ENCODE measurements around the gene RPS4Y1. TPM values are rescaled to one million over a fixed set of nuclear protein-coding genes. Genes with fewer than 3 reads are reported as not detected.

The RPS4Y1 gene
- total RNA-seq, 1 experiment from 2014 or later, result not detected

DNA sequence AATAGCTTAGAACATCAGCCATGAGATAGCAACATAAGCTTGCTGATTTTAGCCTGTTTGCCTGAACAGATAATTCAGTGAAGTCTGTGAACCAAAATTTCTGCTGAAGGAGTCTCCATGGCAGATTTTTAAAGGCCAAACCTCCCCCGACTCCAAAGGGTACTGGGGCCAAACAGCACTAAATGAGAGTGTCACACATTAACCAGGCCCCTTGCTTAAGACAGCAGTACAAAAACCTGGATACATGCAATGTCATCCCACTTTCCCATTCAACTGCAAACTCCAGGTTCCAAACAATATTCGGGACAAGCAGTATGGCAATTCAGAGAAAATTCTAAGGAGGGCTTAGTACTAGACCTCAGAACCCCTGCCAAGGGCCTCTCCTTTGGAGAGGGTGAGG, 4.3 kb upstream of the RPS4Y1 start:
- no peak overlapping the region for H3K4me2 ChIP-seq
- ChIA-PET POLR2A (ENCODE audit: unreplicated experiment) (no interaction called here), CTCF (no interaction called here)
- H3K36me3 ChIP-seq (ENCODE audit: low read depth), result no peaks in the 10 kb centered on the region
- BruUV-seq (replicated peaks), result no TSS peak
- no peak overlapping the region for H2AFZ ChIP-seq
- H3K27me3 ChIP-seq (ENCODE audit: insufficient read depth, low read depth), result no peaks in the 10 kb centered on the region
- no peak for TF ChIP-seq EZH2 (IDR thresholded peaks at IDR 0.05; ENCODE audit: low read depth)
- TF ChIP-seq, protein P1, sequence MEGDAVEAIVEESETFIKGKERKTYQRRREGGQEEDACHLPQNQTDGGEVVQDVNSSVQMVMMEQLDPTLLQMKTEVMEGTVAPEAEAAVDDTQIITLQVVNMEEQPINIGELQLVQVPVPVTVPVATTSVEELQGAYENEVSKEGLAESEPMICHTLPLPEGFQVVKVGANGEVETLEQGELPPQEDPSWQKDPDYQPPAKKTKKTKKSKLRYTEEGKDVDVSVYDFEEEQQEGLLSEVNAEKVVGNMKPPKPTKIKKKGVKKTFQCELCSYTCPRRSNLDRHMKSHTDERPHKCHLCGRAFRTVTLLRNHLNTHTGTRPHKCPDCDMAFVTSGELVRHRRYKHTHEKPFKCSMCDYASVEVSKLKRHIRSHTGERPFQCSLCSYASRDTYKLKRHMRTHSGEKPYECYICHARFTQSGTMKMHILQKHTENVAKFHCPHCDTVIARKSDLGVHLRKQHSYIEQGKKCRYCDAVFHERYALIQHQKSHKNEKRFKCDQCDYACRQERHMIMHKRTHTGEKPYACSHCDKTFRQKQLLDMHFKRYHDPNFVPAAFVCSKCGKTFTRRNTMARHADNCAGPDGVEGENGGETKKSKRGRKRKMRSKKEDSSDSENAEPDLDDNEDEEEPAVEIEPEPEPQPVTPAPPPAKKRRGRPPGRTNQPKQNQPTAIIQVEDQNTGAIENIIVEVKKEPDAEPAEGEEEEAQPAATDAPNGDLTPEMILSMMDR (conservative IDR thresholded peaks at IDR 0.05), result no peak
- H3F3A ChIP-seq (ENCODE audit: insufficient read depth, low read depth), result no peaks in the 10 kb centered on the region
- H3K4me3 ChIP-seq, result no peak overlapping the region
- no peak overlapping the region for H3K27ac ChIP-seq
- no peaks in the 10 kb centered on the region for H3K79me2 ChIP-seq (ENCODE audit: low read depth)
- DNase-seq, result no peak
- no peaks in the 10 kb centered on the region for H3K4me1 ChIP-seq (replicated peaks; ENCODE audit: insufficient read depth)
- H3K9me3 ChIP-seq (ENCODE audit: insufficient read depth, low read depth), result no peaks in the 10 kb centered on the region
- no peaks in the 10 kb centered on the region for H4K20me1 ChIP-seq (ENCODE audit: insufficient read depth)
- H3K9me2 ChIP-seq (ENCODE audit: insufficient read depth), result no peaks in the 10 kb centered on the region
- intact Hi-C loops (cut with micrococcal nuclease; ENCODE audit: unreplicated experiment), result no loop called here

DNA sequence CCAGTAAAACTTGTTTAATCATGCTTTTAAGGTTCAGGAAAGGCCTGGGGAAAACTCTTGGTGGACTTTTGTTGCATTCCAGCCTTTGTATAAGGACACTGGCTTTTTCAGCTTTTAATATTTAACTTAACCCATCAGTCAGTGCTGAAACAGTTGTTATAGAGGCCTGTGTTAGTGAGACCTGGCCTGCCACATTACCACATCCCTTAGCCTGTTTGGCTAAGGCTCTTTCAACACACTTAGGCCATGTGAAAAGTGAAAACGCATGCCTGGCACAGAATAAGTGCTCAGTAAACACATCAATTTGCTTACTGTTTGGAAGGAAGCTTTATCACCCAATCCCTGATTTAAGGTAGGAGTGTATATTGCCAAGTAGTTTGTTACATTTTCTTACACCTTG, 3.5 kb upstream of the RPS4Y1 start:
- Histone ChIP-seq H3K9me2 (ENCODE audit: insufficient read depth) (no peaks in the 10 kb centered on the region), H3K4me2 (no peak overlapping the region), H3K4me3 (no peak overlapping the region), H3K79me2 (ENCODE audit: low read depth) (no peaks in the 10 kb centered on the region), H2AFZ (no peak overlapping the region), H3K9me3 (ENCODE audit: insufficient read depth, low read depth) (no peaks in the 10 kb centered on the region), H3K27me3 (ENCODE audit: insufficient read depth, low read depth) (no peaks in the 10 kb centered on the region), H3K4me1 (replicated peaks; ENCODE audit: insufficient read depth) (no peaks in the 10 kb centered on the region), H3F3A (ENCODE audit: insufficient read depth, low read depth) (no peaks in the 10 kb centered on the region), H4K20me1 (ENCODE audit: insufficient read depth) (no peaks in the 10 kb centered on the region), H3K36me3 (ENCODE audit: low read depth) (no peaks in the 10 kb centered on the region), H3K27ac (no peak overlapping the region)
- intact Hi-C loops (cut with micrococcal nuclease; ENCODE audit: unreplicated experiment), result no loop called here
- no TSS peak for BruUV-seq (replicated peaks)
- CTCF ChIA-PET, result no interaction called here
- POLR2A ChIA-PET (ENCODE audit: unreplicated experiment), result no interaction called here
- no peak for DNase-seq
- TF ChIP-seq EZH2 (IDR thresholded peaks at IDR 0.05; ENCODE audit: low read depth), result no peak
- TF ChIP-seq, protein P1 (conservative IDR thresholded peaks at IDR 0.05), result no peak

DNA sequence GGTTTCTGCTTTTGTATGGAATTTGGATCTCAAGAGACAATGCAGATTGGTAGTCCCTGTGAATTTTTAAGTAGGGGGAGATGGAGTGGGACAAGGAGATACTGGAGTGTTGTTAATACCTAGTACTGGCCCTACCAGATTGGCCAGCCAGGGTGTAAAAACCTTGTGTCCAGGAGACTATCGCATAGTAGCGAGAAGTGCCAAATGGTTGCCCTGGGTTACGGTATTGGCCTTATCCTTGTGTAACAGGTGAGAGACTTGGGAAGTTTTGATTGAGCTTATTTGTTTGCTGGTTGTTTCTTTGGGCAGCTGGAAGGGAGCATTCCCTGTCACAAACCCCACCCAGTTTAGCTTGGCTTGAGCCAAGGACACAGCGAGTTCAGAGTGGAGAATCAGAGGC, 5.4 kb downstream of the RPS4Y1 start:
- H3K79me2 ChIP-seq (ENCODE audit: low read depth), result no peaks in the 10 kb centered on the region
- H3K36me3 ChIP-seq (ENCODE audit: low read depth), result no peaks in the 10 kb centered on the region
- BruUV-seq (replicated peaks), result no TSS peak
- no peaks in the 10 kb centered on the region for H4K20me1 ChIP-seq (ENCODE audit: insufficient read depth)
- DNase-seq, result no peak
- no peak overlapping the region for H3K4me2 ChIP-seq
- intact Hi-C loops (cut with micrococcal nuclease; ENCODE audit: unreplicated experiment), result no loop called here
- H3K27ac ChIP-seq, result no peak overlapping the region
- H3F3A ChIP-seq (ENCODE audit: insufficient read depth, low read depth), result no peaks in the 10 kb centered on the region
- TF ChIP-seq, protein P1 (conservative IDR thresholded peaks at IDR 0.05), result no peak
- TF ChIP-seq EZH2 (IDR thresholded peaks at IDR 0.05; ENCODE audit: low read depth), result no peak
- H2AFZ ChIP-seq, result no peak overlapping the region
- H3K9me3 ChIP-seq (ENCODE audit: insufficient read depth, low read depth), result no peaks in the 10 kb centered on the region
- ChIA-PET POLR2A (ENCODE audit: unreplicated experiment) (no interaction called here), CTCF (no interaction called here)
- H3K27me3 ChIP-seq (ENCODE audit: insufficient read depth, low read depth), result no peaks in the 10 kb centered on the region
- H3K4me1 ChIP-seq (replicated peaks; ENCODE audit: insufficient read depth), result no peaks in the 10 kb centered on the region
- no peak overlapping the region for H3K4me3 ChIP-seq
- H3K9me2 ChIP-seq (ENCODE audit: insufficient read depth), result no peaks in the 10 kb centered on the region
